MCF 10A (cell line): ENCODE results near the gene GALNT10. TPM values are rescaled to one million over a fixed set of nuclear protein-coding genes. Genes with fewer than 3 reads are reported as not detected.

ENCODE experiments used
- BruUV-seq: library from RNA; stranded (reverse); fragments of 400-500 nt; replicated peaks from 2 replicates; lab custom pipeline; 2021; lab: Mats Ljungman, UMichigan
- CTCF ChIA-PET: fragments of 300-600 bp; sonication (Branson Sonifier 250); formaldehyde crosslinking; extraction: SDS; loops from one replicate; lab custom pipeline; 2021; ENCODE audit warnings: antibody characterized with exemption, inconsistent platforms; lab: Yijun Ruan, JAX
- POLR2A ChIA-PET: fragments of 300-600, 350-650 bp; sonication (Branson Sonifier 250); formaldehyde crosslinking; extraction: SDS; loops from one replicate; lab custom pipeline; 2020; ENCODE audit warnings: antibody characterized with exemption, inconsistent platforms; lab: Yijun Ruan, JAX
- DNase-seq: peaks from one replicate; pipeline ENCODE4 v3.0.0-alpha.2; 2018; ENCODE audit not compliant: unreplicated experiment
- H3K27ac Mint-ChIP-seq: one replicate; pipeline ENCODE4 v1.8.0; 2022; ENCODE audit warnings: mild to moderate bottlenecking, low read depth, mixed read lengths; ENCODE audit not compliant: unreplicated experiment
- H3K27me3 Mint-ChIP-seq: one replicate; pipeline ENCODE4 v1.8.0; 2022; ENCODE audit warnings: mixed read lengths; ENCODE audit not compliant: insufficient read depth, unreplicated experiment
- H3K36me3 Mint-ChIP-seq: one replicate; pipeline ENCODE4 v1.8.0; 2022; ENCODE audit warnings: mild to moderate bottlenecking, moderate library complexity, mixed read lengths; ENCODE audit not compliant: insufficient read depth, unreplicated experiment
- H3K4me1 Mint-ChIP-seq: one replicate; pipeline ENCODE4 v1.8.0; 2022; ENCODE audit warnings: mixed read lengths; ENCODE audit not compliant: insufficient read depth, unreplicated experiment
- H3K4me3 Mint-ChIP-seq: one replicate; pipeline ENCODE4 v1.8.0; 2022; ENCODE audit warnings: mild to moderate bottlenecking, moderate library complexity, mixed read lengths; ENCODE audit not compliant: unreplicated experiment
- H3K9me3 Mint-ChIP-seq: one replicate; pipeline ENCODE4 v1.8.0; 2022; ENCODE audit warnings: mixed read lengths; ENCODE audit not compliant: unreplicated experiment
- CTCF ChIP-seq: fragments of 200-600 bp; IDR thresholded peaks from one replicate; pipeline ENCODE4 v1.8.0; 2022; ENCODE audit warnings: antibody characterized with exemption, mild to moderate bottlenecking; ENCODE audit not compliant: unreplicated experiment
- intact Hi-C: fragments of 100-400 bp; cut with micrococcal nuclease; formaldehyde crosslinking; loops from 2 replicates; pipeline ENCODE4 v1.14.1; 2022
- total RNA-seq: library from RNA; stranded (reverse); gene quantifications from 2 replicates; pipeline ENCODE4 v1.2.3, GENCODE V29; 2022

The GALNT10 gene
- total RNA-seq, 1 experiment from 2014 or later, result 57.4 TPM

- CTCF ChIA-PET, result interaction anchor here (1.0 to 1.6 kb wide), 3 partner anchors 12 to 111 kb away, joined by 3 to 4 read pairs (median 3); partner anchors contain the start of gene GALNT10
- Mint-ChIP-seq H3K4me1 (peaks cover 34% of the 10 kb centered on the region), H3K36me3 (no peaks in the 10 kb centered on the region), H3K9me3 (no peaks in the 10 kb centered on the region), H3K4me3 (no peak overlapping the region), H3K27ac (no peak overlapping the region), H3K27me3 (no peaks in the 10 kb centered on the region)
- intact Hi-C loops, result no loop called here
- no peak for DNase-seq
- BruUV-seq, result no TSS peak
- no peak for TF ChIP-seq CTCF
- POLR2A ChIA-PET, result interaction anchor here (1.2 kb wide), 1 partner anchor 10 kb away, joined by 3 read pairs; no protein-coding TSS in a partner anchor
Measured at GRCh38 chr5:154284433-154284832, 93.9 kb downstream of the GALNT10 start.

- intact Hi-C loops, result loop anchor here (5.0 kb wide), 1 partner anchor 94 kb away; the partner anchor contains the start of gene GALNT10
- peak; percentile 47 for DNase-seq
- Mint-ChIP-seq H3K4me1 (peaks cover 34% of the 10 kb centered on the region), H3K36me3 (no peaks in the 10 kb centered on the region), H3K4me3 (no peak overlapping the region), H3K9me3 (no peaks in the 10 kb centered on the region), H3K27me3 (no peaks in the 10 kb centered on the region), H3K27ac (peak overlapping the region; percentile 23)
- no peak for TF ChIP-seq CTCF
- CTCF ChIA-PET, result interaction anchor here (0.6 to 1.6 kb wide), 7 partner anchors 9 to 107 kb away, joined by 3 to 5 read pairs (median 3); partner anchors contain the start of gene GALNT10
- POLR2A ChIA-PET, result interaction anchor here (1.0 to 1.3 kb wide), 5 partner anchors 11 to 96 kb away, joined by 3 to 5 read pairs (median 3); partner anchors contain the start of gene GALNT10
- no TSS peak for BruUV-seq
Measured at GRCh38 chr5:154285661-154286408, 95.3 kb downstream of the GALNT10 start.

GRCh38 chr5:154286557-154286956, 96.0 kb downstream of the GALNT10 start:
- H3K36me3 Mint-ChIP-seq, result no peaks in the 10 kb centered on the region

More at GRCh38 chr5:154286557-154286956, 96.0 kb downstream of the GALNT10 start:
- no peak for TF ChIP-seq CTCF
- CTCF ChIA-PET, result interaction anchor here (0.6 to 1.2 kb wide), 6 partner anchors 10 to 120 kb away, joined by 3 to 5 read pairs (median 3); no protein-coding TSS in a partner anchor
- POLR2A ChIA-PET, result interaction anchor here (0.6 to 1.3 kb wide), 4 partner anchors 13 to 96 kb away, joined by 3 to 5 read pairs (median 4); partner anchors contain the start of gene GALNT10
- Mint-ChIP-seq H3K4me1 (peaks cover 34% of the 10 kb centered on the region), H3K27me3 (no peaks in the 10 kb centered on the region), H3K9me3 (no peaks in the 10 kb centered on the region), H3K27ac (peak overlapping the region; percentile 23), H3K4me3 (no peak overlapping the region)
- intact Hi-C loops, result loop anchor here (5.0 kb wide), 1 partner anchor 94 kb away; the partner anchor contains the start of gene GALNT10
- BruUV-seq, result no TSS peak
- no peak for DNase-seq
